SH-SY5Y (cell line): ENCODE results near the gene DPH1.

Experiments
- GATA2 ChIP-seq: IDR thresholded peaks from 2 replicates; pipeline ENCODE4 v1.6.1; 2011; ENCODE audit warnings: mild to moderate bottlenecking, low read depth, low read length
- GATA3 ChIP-seq: IDR thresholded peaks from 2 replicates; pipeline ENCODE4 v1.6.1; 2011; ENCODE audit warnings: low read depth, mild to moderate bottlenecking, low read length, moderate library complexity

DNA sequence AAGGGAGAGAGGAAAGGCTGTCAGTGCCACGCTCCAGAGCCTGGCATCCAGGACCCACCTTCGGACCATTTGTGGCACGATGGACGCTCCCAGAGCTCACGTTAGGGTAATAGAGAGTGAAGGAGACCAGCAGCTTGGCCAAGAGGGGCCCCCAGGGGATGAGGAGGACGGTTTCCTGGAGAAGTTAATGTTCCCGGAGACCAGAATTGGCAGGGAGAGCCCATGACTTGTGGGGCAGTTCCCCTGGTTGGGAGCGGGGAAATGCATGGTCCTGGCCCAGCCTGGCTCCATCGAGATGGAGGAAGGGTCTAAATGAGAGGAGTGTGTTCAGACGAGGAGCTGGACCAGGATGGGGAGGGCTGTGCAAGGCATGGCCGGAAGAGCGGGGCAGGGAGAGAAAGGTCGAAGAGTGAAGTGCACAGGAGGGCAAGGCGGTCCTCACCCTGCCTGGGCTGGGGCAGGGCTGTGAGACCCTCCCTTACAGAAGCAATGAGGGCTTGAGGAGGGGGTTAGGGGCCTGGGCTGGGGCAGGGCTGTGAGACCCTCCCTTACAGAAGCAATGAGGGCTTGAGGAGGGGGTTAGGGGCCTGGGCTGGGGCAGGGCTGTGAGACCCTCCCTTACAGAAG lies 22.1 kb downstream of the DPH1 start:
- no peak for TF ChIP-seq GATA3
- TF ChIP-seq GATA2 = no peak
